ENCODE measurements around the gene CENPT.
A peak's percentile ranks its signal among the peaks of the same experiment; 100 is the strongest.
"Not testable (repeated sequence)": the region's sequence is repeated elsewhere in the genome, so short reads cannot be mapped to it uniquely, and the experiment has no call there.

CENPT gene

GRCh38 chr16:67846063-67846319 is 1.5 kb downstream of the CENPT start:
- DNase-seq: no peak

- no peak for DNase-seq
These were observed 2.0 kb downstream of the CENPT start for GRCh38 chr16:67845291-67846062.

GRCh38 chr16:67844497-67844896 is 3.0 kb downstream of the CENPT start:
- DNase-seq: no peak

- DNase-seq: no peak
These were observed 4.1 kb downstream of the CENPT start for GRCh38 chr16:67843343-67843765.

- peak; percentile 36 for DNase-seq
These were observed 4.8 kb downstream of the CENPT start for GRCh38 chr16:67842509-67843342.

DNA sequence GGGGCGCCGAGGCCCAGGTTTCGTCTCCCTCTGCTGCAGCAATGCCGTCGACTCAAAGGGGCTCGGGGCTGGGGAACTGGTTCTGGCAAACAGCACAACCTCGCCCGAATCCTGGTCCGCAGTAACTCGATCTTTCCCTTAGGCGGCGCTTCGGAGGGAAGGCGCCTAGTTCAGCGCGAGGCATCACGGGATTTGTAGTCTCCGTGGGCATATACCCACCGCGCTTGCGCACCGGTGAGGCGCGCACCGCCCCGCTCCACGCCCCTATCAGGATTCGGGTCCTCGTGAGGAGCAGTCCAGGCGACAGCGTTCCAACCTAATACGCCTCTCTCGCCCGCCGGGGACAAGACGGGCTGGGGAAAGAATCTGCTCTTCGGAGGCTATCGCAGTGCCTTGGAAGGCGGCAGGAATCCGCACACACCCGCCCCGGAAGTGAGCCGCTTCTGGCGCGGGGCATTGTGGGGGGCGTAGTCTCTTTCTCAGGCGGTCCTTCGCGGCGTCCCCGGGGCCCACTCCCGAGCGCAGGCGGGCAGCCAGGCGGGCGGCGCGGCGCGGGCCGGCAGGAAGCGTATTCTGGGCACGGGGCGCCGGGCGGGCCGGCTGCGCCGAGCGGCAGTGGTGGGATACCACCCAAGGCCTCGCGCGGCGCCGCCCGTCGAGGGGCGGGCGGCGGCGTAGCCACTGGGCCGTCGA is 5.5 kb downstream of the CENPT start, which contains the start of gene THAP11:
TSS of gene THAP11 (plus strand) at position 505 of the 693 bp plus-strand sequence. CDS start 235 bp downstream, outside the sequence.
- DNase-seq: peak; percentile 92

GRCh38 chr16:67841198-67841815 is 6.2 kb downstream of the CENPT start:
- DNase-seq: no peak

DNA sequence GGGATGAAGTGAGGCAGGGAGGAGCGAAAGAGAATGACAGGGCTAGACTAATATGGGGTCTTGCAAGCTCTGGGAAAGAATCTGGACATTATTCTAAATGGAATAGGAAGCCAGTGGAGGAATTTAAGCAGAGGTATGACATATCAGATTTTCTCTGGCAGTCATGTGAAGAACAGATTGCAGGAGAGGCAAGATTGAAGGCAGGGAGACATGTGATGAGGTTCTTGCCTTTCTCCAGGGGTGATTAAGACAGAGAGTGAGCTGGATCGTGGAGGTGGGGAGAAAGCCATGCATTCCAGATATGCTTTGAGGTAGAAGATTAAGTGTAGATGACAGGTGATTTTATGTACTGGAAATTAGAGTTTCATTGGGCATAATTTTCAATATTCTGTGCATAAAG is 9.7 kb downstream of the CENPT start:
- no peak for DNase-seq

DNA sequence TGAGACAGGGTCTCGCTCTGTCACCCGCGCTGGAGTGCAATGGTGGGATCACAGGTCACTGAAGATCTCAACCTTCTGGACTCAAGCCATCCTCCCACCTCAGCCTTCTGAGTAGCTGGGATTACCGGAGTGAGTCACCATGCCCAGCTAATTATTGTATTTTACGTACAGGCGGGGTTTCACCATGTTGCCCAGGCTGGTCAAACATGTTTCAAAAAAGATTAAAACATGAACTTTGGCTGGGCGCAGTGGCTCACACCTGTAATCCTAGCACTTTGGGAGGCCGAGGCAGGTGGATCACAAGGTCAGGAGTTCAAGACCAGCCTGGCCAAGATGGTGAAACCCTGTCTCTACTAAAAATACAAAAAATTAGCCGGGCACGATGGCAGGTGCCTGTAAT is 10.3 kb downstream of the CENPT start:
- DNase-seq: not testable (repeated sequence)

DNA sequence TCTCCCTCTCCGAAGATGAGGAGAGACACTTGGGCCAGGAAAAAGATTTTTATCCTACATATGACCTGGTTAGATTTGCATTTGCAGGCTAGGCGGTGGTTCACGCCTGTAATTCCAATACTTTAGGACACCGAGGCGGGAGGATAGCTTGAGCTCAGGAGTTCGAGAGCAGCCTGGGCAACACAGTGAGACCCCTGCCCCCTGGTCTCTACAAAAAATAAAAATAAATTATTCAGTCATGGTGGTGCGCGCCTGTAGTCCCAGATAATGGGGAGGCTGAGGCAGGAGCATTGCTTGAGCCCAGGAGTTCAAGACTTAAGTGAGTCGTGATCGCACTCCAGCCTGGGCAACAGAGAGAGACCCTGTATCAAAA is 13.3 kb downstream of the CENPT start:
- no peak for DNase-seq

- DNase-seq: peak; percentile 89
These were observed 13.9 kb downstream of the CENPT start for GRCh38 chr16:67833415-67834241.

GRCh38 chr16:67833030-67833414 is 14.5 kb downstream of the CENPT start:
- DNase-seq: no peak

DNA sequence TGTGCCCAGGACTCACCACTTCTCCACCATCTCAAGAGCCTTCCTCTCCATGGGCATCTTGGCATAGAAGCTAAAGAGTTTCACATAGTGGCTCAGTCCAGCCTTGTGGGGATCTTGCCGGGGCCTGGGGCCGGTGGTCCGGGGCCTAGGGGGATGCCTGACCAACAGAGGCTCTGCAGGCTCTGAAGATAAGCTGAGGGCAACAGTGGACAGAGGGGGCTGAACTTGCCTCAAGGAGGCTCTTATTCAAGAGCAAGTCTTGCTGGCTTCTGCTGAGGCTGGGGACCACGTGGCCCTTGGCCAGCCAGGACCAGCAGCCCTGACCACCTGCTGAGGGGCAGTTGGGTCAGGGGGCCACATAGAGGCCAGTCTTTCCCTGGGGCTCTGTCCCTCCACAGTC is 18.8 kb downstream of the CENPT start:
- no peak for DNase-seq

- DNase-seq: no peak
These were observed 21.6 kb downstream of the CENPT start for GRCh38 chr16:67825906-67826305.

DNA sequence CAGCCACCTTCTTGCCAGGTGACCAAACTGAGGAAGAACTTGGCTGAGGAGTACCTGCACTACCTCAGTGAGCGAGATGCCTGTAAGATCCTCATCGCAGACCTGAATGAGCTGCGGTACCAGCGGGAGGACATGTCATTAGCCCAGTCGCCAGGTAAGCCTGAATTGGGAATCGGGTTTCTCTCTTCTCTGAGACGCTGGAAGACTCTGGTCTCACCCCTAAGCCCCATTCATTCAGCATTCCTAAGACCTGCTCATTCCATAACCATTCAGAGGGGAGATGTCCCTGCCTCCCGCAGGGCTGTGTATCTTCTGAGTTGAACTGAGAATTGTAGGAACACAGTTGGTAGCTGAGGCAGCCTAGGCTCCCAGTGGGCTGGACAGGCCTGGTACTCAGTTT is 22.4 kb downstream of the CENPT start:
- no peak for DNase-seq

- no peak for DNase-seq
These were observed 25.0 kb downstream of the CENPT start for GRCh38 chr16:67822511-67822910.

DNA sequence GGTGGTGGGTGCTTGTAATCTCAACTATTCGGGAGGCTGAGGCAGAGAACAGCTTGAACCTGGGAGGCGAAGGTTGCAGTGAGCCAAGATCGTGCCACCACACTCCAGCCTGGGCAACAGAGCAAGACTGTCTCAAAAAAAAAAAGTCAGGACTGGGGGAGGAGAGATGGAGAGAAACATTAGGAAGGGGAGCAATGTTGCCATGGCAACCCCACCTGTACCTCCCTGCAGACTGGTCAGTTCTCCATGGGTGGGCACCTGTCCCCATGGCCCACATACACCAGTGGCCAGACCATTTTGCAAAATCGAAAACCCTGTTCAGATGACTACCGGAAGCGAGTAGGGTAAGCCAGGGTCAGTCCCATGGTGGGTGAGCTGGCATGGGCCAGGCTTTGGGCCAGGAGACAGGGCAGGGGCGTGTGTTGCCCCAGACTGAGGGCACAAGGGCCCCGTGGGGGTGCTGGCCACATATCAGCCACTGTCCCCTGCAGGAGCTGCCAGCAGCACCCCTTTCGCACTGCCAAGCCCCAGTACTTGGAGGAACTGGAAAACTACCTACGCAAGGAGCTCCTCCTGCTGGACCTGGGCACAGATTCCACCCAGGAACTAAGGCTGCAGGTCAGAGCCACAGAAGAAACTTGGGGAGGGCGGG is 26.8 kb downstream of the CENPT start:
- no peak for DNase-seq

DNA sequence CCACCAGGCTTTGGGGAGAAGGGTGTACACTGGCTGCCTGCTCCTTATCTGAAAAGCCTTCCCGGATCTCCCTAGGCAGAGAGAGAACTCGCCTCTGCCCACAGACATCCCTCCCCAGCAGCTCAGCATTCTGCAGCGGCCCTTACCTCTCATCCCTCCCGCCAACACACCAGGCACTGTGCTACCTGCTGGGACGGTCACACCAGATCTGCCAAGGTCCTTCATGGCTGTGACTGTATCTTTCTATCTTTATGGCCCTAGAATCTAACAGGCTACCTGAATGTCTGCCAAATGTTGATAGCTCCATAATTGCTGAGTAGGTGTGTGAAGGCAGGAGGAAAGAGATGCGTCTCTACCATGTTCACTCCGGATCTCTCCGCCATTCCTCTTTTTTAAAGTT is 32.9 kb downstream of the CENPT start:
- no peak for DNase-seq

GRCh38 chr16:67811899-67812298 is 35.6 kb downstream of the CENPT start:
- no peak for DNase-seq

DNA sequence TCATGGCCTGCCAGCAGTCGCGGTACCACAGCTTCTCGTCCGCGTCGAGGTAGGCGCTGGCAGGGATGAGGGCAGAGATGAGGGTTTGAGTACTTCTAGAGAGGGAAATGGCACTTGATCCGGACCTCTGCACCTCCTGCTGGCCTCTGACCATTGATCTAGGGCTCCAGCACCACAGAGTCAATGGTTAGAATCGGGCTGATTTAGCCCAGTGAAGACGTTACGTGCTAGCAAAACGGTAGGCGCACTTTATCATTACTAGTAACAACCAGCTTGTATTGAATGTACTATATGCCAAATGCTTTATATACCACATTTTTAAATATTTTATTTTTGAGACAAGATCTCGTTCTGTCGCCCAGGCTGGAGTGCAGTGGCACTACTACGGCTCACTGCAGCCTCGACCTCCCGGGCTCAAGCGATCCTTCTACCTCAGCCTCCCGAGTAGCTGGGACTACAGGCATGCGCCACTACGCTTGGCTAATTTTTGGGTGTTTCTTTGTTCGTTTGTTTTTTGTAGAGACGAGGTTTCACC is 40.3 kb downstream of the CENPT start:
- DNase-seq: no peak

DNA sequence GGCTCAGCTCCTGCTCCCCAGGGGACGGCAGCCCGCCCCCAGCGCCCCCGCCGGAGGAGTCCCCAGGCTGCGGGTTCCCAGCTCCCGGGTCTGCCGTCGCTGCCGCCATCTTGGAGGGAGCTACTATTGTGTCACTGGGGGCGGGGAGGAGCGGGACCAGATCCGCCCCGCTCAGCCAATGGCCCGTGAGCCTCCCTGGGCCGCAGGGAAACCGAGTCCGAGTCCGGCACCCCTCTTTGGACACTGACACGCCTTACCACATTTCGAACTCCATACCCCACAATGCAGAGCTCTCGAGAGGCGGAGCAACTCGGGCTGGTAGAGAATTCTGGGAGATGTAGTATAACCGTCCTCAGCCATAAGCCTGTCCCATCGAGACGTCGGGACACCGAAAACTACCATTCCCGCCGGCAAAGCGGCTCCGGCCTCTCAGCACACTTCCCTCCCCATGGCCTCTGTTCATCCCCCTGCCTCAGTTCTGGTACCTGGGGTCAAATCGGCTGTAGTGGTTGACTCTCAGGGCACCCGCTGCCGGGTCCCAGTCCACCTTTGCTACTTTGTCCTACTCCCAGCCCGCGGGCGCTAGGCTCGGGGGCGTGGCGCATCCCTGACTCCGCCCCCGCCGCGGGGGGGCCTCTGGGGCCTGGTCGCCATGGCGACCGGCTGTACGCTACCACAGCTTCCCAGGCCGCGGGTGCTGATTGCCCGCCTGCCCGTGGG is 40.9 kb downstream of the CENPT start, which contains the start of the genes RANBP10 and TSNAXIP1:
TSS of gene RANBP10 (minus strand) at position 133 of the 720 bp plus-strand sequence. CDS start at position 109, 24 bp downstream.
TSS of gene TSNAXIP1 (plus strand) at position 462 of the 720 bp plus-strand sequence. CDS start 261 bp downstream, outside the sequence.
- DNase-seq: peak; percentile 91
